Measurements from ENCODE around the gene SMARCC1. TPM values are rescaled to one million over a fixed set of nuclear protein-coding genes. Genes with fewer than 3 reads are reported as not detected.

Gene SMARCC1
- total RNA-seq, 1 experiment from 2014 or later: 249 TPM

GRCh38 chr3:47588053-47588452 is 193.6 kb downstream of the SMARCC1 start:
- H3K27me3 Mint-ChIP-seq (ENCODE audit: low read depth): no peaks in the 10 kb centered on the region
- ChIA-PET POLR2A (no interaction called here), CTCF (interaction anchor here (1.1 to 2.6 kb wide), 3 partner anchors 10 to 66 kb away, joined by 4 to 11 read pairs (median 6); no protein-coding TSS in a partner anchor)
- peaks cover 16% of the 10 kb centered on the region for H3K4me1 Mint-ChIP-seq
- H3K4me3 Mint-ChIP-seq: no peak overlapping the region
- H3K9me3 Mint-ChIP-seq: no peaks in the 10 kb centered on the region
- no peak for ATAC-seq
- DNase-seq (ENCODE audit: low spot score): no peak
- H3K36me3 Mint-ChIP-seq: peaks cover 62% of the 10 kb centered on the region
- TF ChIP-seq IRF2 (CRISPR knock-in tag; IDR thresholded peaks at IDR 0.05; ENCODE audit: borderline replicate concordance, low read depth) (no peak), STAT6 (CRISPR knock-in tag; conservative IDR thresholded peaks at IDR 0.05; ENCODE audit: low read depth) (no peak), OVOL2 (CRISPR knock-in tag; IDR thresholded peaks at IDR 0.05; ENCODE audit: borderline replicate concordance) (no peak), MXD4 (CRISPR knock-in tag; IDR thresholded peaks at IDR 0.05; ENCODE audit: borderline replicate concordance) (no peak), ZMAT4 (CRISPR knock-in tag; IDR thresholded peaks at IDR 0.05) (no peak), ZNF512 (CRISPR knock-in tag; IDR thresholded peaks at IDR 0.05; ENCODE audit: borderline replicate concordance) (no peak), MAX (CRISPR knock-in tag; IDR thresholded peaks at IDR 0.05) (no peak), CBFB (CRISPR knock-in tag; IDR thresholded peaks at IDR 0.05; ENCODE audit: low read depth) (no peak), SOX15 (CRISPR knock-in tag; IDR thresholded peaks at IDR 0.05) (no peak), ZBTB21 (CRISPR knock-in tag; IDR thresholded peaks at IDR 0.05; ENCODE audit: borderline replicate concordance) (no peak), ZBTB43 (CRISPR knock-in tag; IDR thresholded peaks at IDR 0.05) (no peak), TP53 (CRISPR knock-in tag; IDR thresholded peaks at IDR 0.05) (no peak), RORB (CRISPR knock-in tag; IDR thresholded peaks at IDR 0.05) (no peak), NFATC4 (CRISPR knock-in tag; IDR thresholded peaks at IDR 0.05) (no peak), ZNF281 (CRISPR knock-in tag; IDR thresholded peaks at IDR 0.05) (no peak), MLX (CRISPR knock-in tag; IDR thresholded peaks at IDR 0.05) (no peak), ZNF671 (CRISPR knock-in tag; IDR thresholded peaks at IDR 0.05) (no peak), PRDM15 (CRISPR knock-in tag; IDR thresholded peaks at IDR 0.05) (no peak), ATF1 (CRISPR knock-in tag; IDR thresholded peaks at IDR 0.05) (no peak), RELA (CRISPR knock-in tag; IDR thresholded peaks at IDR 0.05; ENCODE audit: borderline replicate concordance) (no peak)
- H3K27ac Mint-ChIP-seq: no peak overlapping the region
